Measurements from ENCODE around the gene OXA1L. TPM values are rescaled to one million over a fixed set of nuclear protein-coding genes. Genes with fewer than 3 reads are reported as not detected.

The OXA1L gene
- total and polyA plus RNA-seq, 2 of the 13 experiments (the other 11 are each of a cell fraction or from before 2014, with no cell fraction given): 230 to 589 TPM

DNA sequence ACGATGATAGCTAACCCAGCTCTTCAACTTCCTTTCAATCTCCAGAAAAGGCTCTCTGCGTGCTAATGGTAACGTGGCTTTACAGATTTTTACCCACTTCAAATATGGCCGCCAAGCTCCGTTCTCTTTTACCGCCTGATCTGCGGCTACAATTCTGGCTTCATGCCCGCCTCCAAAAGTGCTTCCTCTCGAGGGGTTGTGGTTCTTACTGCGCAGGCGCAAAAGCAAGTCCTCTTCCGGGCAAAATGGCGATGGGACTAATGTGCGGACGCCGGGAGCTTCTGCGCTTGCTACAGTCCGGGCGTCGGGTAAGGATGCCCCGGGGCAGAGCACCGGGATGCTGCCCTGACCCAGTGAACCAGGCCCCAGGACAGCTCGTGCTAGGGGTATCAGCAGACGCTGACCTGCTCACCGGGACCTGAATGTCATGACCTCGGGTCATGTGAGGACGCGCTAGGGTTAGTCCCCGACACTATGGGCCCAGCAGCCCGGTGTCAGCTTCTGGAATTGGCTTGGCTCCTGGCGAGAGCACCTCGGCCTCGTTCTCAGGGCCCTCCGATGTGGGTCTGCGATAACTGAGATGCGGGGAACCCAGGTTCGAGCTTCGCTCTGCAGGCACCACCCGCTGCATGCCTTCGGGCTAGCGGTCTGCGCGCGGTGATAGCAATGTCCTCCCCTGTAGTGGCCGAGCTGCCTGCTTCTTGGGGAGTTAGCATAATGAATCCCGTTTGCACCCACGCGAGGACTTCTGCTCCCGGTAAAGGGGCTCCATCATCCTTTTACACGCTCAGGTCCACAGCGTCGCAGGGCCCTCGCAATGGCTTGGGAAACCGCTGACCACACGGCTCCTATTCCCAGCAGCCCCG, at the start of gene OXA1L (continued):
- TF ChIP-seq TCF12 (IDR thresholded peaks at IDR 0.05): no peak
- TF ChIP-seq TCF12 (CRISPR knock-in tag; IDR thresholded peaks at IDR 0.05): peak; percentile 98
- peak; percentile 79 for TF ChIP-seq RBAK (CRISPR knock-in tag; IDR thresholded peaks at IDR 0.05)
- TF ChIP-seq ELF4 (CRISPR knock-in tag; IDR thresholded peaks at IDR 0.05; ENCODE audit: borderline replicate concordance): peak; percentile 89
- peak; percentile 67; the same call in 1 of the 2 replicates for TF ChIP-seq SP2 (CRISPR knock-in tag; IDR thresholded peaks at IDR 0.05)
- peak; percentile 99 for TF ChIP-seq ZNF776 (CRISPR knock-in tag; IDR thresholded peaks at IDR 0.05)
- peak; percentile 37 for TF ChIP-seq CHD2 (IDR thresholded peaks at IDR 0.05; ENCODE audit: low read depth, low read length)
- TF ChIP-seq, protein P1, sequence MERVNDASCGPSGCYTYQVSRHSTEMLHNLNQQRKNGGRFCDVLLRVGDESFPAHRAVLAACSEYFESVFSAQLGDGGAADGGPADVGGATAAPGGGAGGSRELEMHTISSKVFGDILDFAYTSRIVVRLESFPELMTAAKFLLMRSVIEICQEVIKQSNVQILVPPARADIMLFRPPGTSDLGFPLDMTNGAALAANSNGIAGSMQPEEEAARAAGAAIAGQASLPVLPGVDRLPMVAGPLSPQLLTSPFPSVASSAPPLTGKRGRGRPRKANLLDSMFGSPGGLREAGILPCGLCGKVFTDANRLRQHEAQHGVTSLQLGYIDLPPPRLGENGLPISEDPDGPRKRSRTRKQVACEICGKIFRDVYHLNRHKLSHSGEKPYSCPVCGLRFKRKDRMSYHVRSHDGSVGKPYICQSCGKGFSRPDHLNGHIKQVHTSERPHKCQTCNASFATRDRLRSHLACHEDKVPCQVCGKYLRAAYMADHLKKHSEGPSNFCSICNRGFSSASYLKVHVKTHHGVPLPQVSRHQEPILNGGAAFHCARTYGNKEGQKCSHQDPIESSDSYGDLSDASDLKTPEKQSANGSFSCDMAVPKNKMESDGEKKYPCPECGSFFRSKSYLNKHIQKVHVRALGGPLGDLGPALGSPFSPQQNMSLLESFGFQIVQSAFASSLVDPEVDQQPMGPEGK (CRISPR knock-in tag; IDR thresholded peaks at IDR 0.05): 0 out of 2 replicates have a peak, but pooled peaks have one; percentile 34
- TF ChIP-seq ATM (IDR thresholded peaks at IDR 0.05; ENCODE audit: borderline replicate concordance): no peak
- peak; percentile 69 for TF ChIP-seq JUN (CRISPR knock-in tag; IDR thresholded peaks at IDR 0.05)
- TF ChIP-seq, protein P2, sequence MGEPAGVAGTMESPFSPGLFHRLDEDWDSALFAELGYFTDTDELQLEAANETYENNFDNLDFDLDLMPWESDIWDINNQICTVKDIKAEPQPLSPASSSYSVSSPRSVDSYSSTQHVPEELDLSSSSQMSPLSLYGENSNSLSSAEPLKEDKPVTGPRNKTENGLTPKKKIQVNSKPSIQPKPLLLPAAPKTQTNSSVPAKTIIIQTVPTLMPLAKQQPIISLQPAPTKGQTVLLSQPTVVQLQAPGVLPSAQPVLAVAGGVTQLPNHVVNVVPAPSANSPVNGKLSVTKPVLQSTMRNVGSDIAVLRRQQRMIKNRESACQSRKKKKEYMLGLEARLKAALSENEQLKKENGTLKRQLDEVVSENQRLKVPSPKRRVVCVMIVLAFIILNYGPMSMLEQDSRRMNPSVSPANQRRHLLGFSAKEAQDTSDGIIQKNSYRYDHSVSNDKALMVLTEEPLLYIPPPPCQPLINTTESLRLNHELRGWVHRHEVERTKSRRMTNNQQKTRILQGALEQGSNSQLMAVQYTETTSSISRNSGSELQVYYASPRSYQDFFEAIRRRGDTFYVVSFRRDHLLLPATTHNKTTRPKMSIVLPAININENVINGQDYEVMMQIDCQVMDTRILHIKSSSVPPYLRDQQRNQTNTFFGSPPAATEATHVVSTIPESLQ (CRISPR knock-in tag; conservative IDR thresholded peaks at IDR 0.05): peak; percentile 52; the same call in 1 of the 2 replicates
- TF ChIP-seq KLF6 (CRISPR knock-in tag; IDR thresholded peaks at IDR 0.05): peak; percentile 97
- TF ChIP-seq, protein P3, sequence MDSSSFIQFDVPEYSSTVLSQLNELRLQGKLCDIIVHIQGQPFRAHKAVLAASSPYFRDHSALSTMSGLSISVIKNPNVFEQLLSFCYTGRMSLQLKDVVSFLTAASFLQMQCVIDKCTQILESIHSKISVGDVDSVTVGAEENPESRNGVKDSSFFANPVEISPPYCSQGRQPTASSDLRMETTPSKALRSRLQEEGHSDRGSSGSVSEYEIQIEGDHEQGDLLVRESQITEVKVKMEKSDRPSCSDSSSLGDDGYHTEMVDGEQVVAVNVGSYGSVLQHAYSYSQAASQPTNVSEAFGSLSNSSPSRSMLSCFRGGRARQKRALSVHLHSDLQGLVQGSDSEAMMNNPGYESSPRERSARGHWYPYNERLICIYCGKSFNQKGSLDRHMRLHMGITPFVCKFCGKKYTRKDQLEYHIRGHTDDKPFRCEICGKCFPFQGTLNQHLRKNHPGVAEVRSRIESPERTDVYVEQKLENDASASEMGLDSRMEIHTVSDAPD (CRISPR knock-in tag; IDR thresholded peaks at IDR 0.05): no peak
- TF ChIP-seq FLYWCH1 (CRISPR knock-in tag; IDR thresholded peaks at IDR 0.05): peak; percentile 85; the same call in 1 of the 2 replicates
- TF ChIP-seq JDP2 (CRISPR knock-in tag; IDR thresholded peaks at IDR 0.05; ENCODE audit: borderline replicate concordance): peak; percentile 10; the same call in 1 of the 2 replicates
- TF ChIP-seq REPIN1 (CRISPR knock-in tag; IDR thresholded peaks at IDR 0.05; ENCODE audit: borderline replicate concordance, low read depth): peak; percentile 94; the same call in 1 of the 2 replicates
- TF ChIP-seq TOPORS (CRISPR knock-in tag; IDR thresholded peaks at IDR 0.05): peak; percentile 90
- peak; percentile 96 for TF ChIP-seq ZSCAN21 (CRISPR knock-in tag; IDR thresholded peaks at IDR 0.05; ENCODE audit: borderline replicate concordance)
- peak; percentile 90 for TF ChIP-seq ZNF850 (CRISPR knock-in tag; conservative IDR thresholded peaks at IDR 0.05)
- TF ChIP-seq HOXA5 (CRISPR knock-in tag; IDR thresholded peaks at IDR 0.05): peak; percentile 85
- no peak for TF ChIP-seq ZC3H4 (CRISPR knock-in tag; IDR thresholded peaks at IDR 0.05; ENCODE audit: borderline replicate concordance)
- TF ChIP-seq HNF4A (CRISPR knock-in tag; IDR thresholded peaks at IDR 0.05): peak; percentile 28
- TF ChIP-seq ZFY (CRISPR knock-in tag; IDR thresholded peaks at IDR 0.05): peak; percentile 95
- TF ChIP-seq ZNF10 (CRISPR knock-in tag; IDR thresholded peaks at IDR 0.05; ENCODE audit: borderline replicate concordance, low read depth): no peak; the same call in none of the 2 replicates
- peak; percentile 12; the same call in 1 of the 2 replicates for TF ChIP-seq STAG1 (CRISPR knock-in tag; IDR thresholded peaks at IDR 0.05)
- TF ChIP-seq PHF21A (CRISPR knock-in tag; IDR thresholded peaks at IDR 0.05): peak; percentile 92

All from HepG2 (cell line).